HCT116 (cell line): ENCODE measurements around the gene POLRMT. TPM values are rescaled to one million over a fixed set of nuclear protein-coding genes. Genes with fewer than 3 reads are reported as not detected.

Experiments
- ATAC-seq: fragments of 200-7000 bp; cut with Tn5 transposase; 2 replicates; pipeline ENCODE4 v1.9.1; 2020; ENCODE audit warnings: mild to moderate bottlenecking, moderate library complexity
- BruUV-seq: library from RNA; stranded (reverse); fragments of 400-500 nt; replicated peaks from 2 replicates; lab custom pipeline; 2021; lab: Mats Ljungman, UMichigan
- CTCF ChIA-PET: fragments of 300-600 bp; sonication (Branson Sonifier 250); formaldehyde crosslinking; loops from one replicate; lab custom pipeline; 2021; ENCODE audit warnings: antibody characterized with exemption; lab: Charles Lee
- POLR2A ChIA-PET: fragments of 300-600, 350-600 bp; sonication (Branson Sonifier 250); formaldehyde crosslinking; loops from one replicate; lab custom pipeline; 2021; ENCODE audit warnings: antibody characterized with exemption; lab: Charles Lee
- RAD21 ChIA-PET, 2 experiments: fragments of 300-600 bp; sonication (Branson Sonifier 250); formaldehyde crosslinking; loops; one replicate each; lab custom pipeline; 2023; ENCODE audit warnings: low total read pairs in 2 of 2; ENCODE audit not compliant: uncharacterized antibody in 2 of 2, unreplicated experiment in 2 of 2, low non-redundant PET in 1 of 2; lab: Charles Lee
- DNase-seq: peaks from one replicate; pipeline ENCODE4 v3.0.0-alpha.2; 2010; ENCODE audit warnings: low read depth, low spot score
- H2AFZ ChIP-seq: fragments of 200-600 bp; shearing (Covaris generic), sonication (generic); 2 replicates; pipeline ENCODE4 v1.6.1; 2017; ENCODE audit warnings: low read depth, mixed run types, mixed read lengths, antibody characterized with exemption, low read length; ENCODE audit not compliant: poor library complexity, severe bottlenecking
- H3K27ac ChIP-seq: 2 replicates; pipeline ENCODE4 v1.5.1; 2012; ENCODE audit warnings: low read depth, low read length
- H3K27me3 ChIP-seq: fragments of 200-600 bp; sonication (generic); 2 replicates; pipeline ENCODE4 v1.6.1; 2016; ENCODE audit warnings: mixed run types, low read length, mixed read lengths; ENCODE audit not compliant: insufficient read depth
- H3K36me3 ChIP-seq, 2 experiments: fragments of 200-500 bp in 1 of 2; fragments of 200-600 bp in 1 of 2; sonication (Bioruptor generic) in 1 of 2; sonication (generic) in 1 of 2; 2 replicates each; pipeline versions ENCODE4 v1.5.1 to v1.6.1; 2014 to 2016; ENCODE audit warnings: low read length in 2 of 2, inconsistent platforms in 1 of 2, mixed read lengths in 1 of 2, mixed run types in 1 of 2; ENCODE audit not compliant: insufficient read depth in 2 of 2, control insufficient read depth in 1 of 2
- H3K4me1 ChIP-seq, 2 experiments: fragments of 200-600 bp in 1 of 2; sonication (generic) in 1 of 2; 2 replicates each; pipeline versions ENCODE4 v1.5.1 to v1.6.1; 2012 to 2017; ENCODE audit warnings: low read length in 2 of 2, inconsistent platforms in 1 of 2, mild to moderate bottlenecking in 1 of 2, mixed read lengths in 1 of 2, mixed run types in 1 of 2, moderate library complexity in 1 of 2; ENCODE audit not compliant: insufficient read depth in 2 of 2, control insufficient read depth in 1 of 2
- H3K4me2 ChIP-seq: fragments of 200-600 bp; sonication (generic); 2 replicates; pipeline ENCODE4 v1.6.1; 2017; ENCODE audit warnings: mixed run types, low read length, mixed read lengths
- H3K4me3 ChIP-seq, 2 experiments: fragments of 200-600 bp in 1 of 2; sonication (generic) in 1 of 2; replicated peaks in 1 of 2; 2 replicates each; pipeline ENCODE4 v1.5.1; 2011 to 2016; ENCODE audit warnings: low read length in 2 of 2, control low read depth in 1 of 2, low read depth in 1 of 2, mild to moderate bottlenecking in 1 of 2, mixed read lengths in 1 of 2, mixed run types in 1 of 2
- H3K79me2 ChIP-seq: fragments of 200-600 bp; sonication (generic); 2 replicates; pipeline ENCODE4 v1.6.1; 2017; ENCODE audit warnings: mild to moderate bottlenecking, mixed run types, low read length, moderate library complexity, mixed read lengths; ENCODE audit not compliant: insufficient read depth
- H3K9ac ChIP-seq: fragments of 200-600 bp; sonication (generic); 2 replicates; pipeline ENCODE4 v1.6.1; 2016; ENCODE audit warnings: low read length, mixed read lengths
- H3K9me2 ChIP-seq: fragments of 200-600 bp; sonication (generic), shearing (Covaris generic); 2 replicates; pipeline ENCODE4 v1.6.1; 2017; ENCODE audit warnings: mixed run types, mild to moderate bottlenecking, moderate library complexity; ENCODE audit not compliant: insufficient read depth
- H3K9me3 ChIP-seq, 2 experiments: fragments of 200-500 bp in 1 of 2; fragments of 200-600 bp in 1 of 2; sonication (Bioruptor generic) in 1 of 2; sonication (generic) in 1 of 2; 2 replicates each; pipeline ENCODE4 v1.6.1; 2014 to 2017; ENCODE audit warnings: low read length in 2 of 2, mixed read lengths in 2 of 2, inconsistent platforms in 1 of 2, low read depth in 1 of 2, mild to moderate bottlenecking in 1 of 2, mixed run types in 1 of 2, moderate library complexity in 1 of 2; ENCODE audit not compliant: control insufficient read depth in 1 of 2, insufficient read depth in 1 of 2
- H4K20me1 ChIP-seq: fragments of 200-600 bp; sonication (generic), shearing (Covaris generic); 2 replicates; pipeline ENCODE4 v1.6.1; 2017; ENCODE audit warnings: mixed run types, mild to moderate bottlenecking, moderate library complexity; ENCODE audit not compliant: insufficient read depth
- CBX3 ChIP-seq: IDR thresholded peaks from 2 replicates; pipeline ENCODE4 v1.6.1; 2012; ENCODE audit warnings: low read depth
- CEBPB ChIP-seq: IDR thresholded peaks from 2 replicates; pipeline ENCODE4 v1.6.1; 2012; ENCODE audit warnings: low read depth
- EGR1 ChIP-seq: IDR thresholded peaks from 2 replicates; pipeline ENCODE4 v1.6.1; 2012; ENCODE audit warnings: low read depth
- ELF1 ChIP-seq: IDR thresholded peaks from 2 replicates; pipeline ENCODE4 v1.6.1; 2012; ENCODE audit warnings: low read depth, borderline replicate concordance
- EZH2 ChIP-seq: fragments of 200-600 bp; sonication (generic); IDR thresholded peaks from 2 replicates; pipeline ENCODE4 v1.6.1; 2017; ENCODE audit warnings: antibody characterized with exemption, mixed run types
- EZH2phosphoT487 ChIP-seq: fragments of 200-600 bp; IDR thresholded peaks from 2 replicates; pipeline ENCODE4 v1.6.1; 2018; ENCODE audit warnings: antibody characterized with exemption, borderline replicate concordance
- FOSL1 ChIP-seq: IDR thresholded peaks from 2 replicates; pipeline ENCODE4 v1.6.1; 2012; ENCODE audit warnings: low read depth
- POLR2A ChIP-seq: IDR thresholded peaks from 2 replicates; pipeline ENCODE4 v1.7.0; 2011; ENCODE audit warnings: borderline replicate concordance; ENCODE audit not compliant: insufficient read depth, insufficient read length; ENCODE audit errors: extremely low read depth
- POLR2AphosphoS5 ChIP-seq: IDR thresholded peaks from 2 replicates; pipeline ENCODE4 v1.6.1; 2011; ENCODE audit warnings: mild to moderate bottlenecking, low read depth, low read length, moderate library complexity
- RAD21 ChIP-seq: IDR thresholded peaks from 2 replicates; pipeline ENCODE4 v1.6.1; 2012; ENCODE audit warnings: low read depth, mild to moderate bottlenecking
- SIN3A ChIP-seq: IDR thresholded peaks from 2 replicates; pipeline ENCODE4 v1.6.1; 2012; ENCODE audit warnings: low read depth
- SP1 ChIP-seq: IDR thresholded peaks from 2 replicates; pipeline ENCODE4 v1.6.1; 2012; ENCODE audit warnings: low read depth
- SRF ChIP-seq: IDR thresholded peaks from 2 replicates; pipeline ENCODE4 v1.6.1; 2012; ENCODE audit warnings: low read depth
- TCF7L2 ChIP-seq: IDR thresholded peaks from 2 replicates; pipeline ENCODE4 v1.7.0; 2011; ENCODE audit warnings: borderline replicate concordance, inconsistent platforms; ENCODE audit not compliant: insufficient read depth, insufficient read length; ENCODE audit errors: extremely low read depth
- YY1 ChIP-seq: IDR thresholded peaks from 2 replicates; pipeline ENCODE4 v1.6.1; 2011; ENCODE audit warnings: low read length, low read depth, moderate library complexity, mild to moderate bottlenecking; ENCODE audit not compliant: insufficient replicate concordance; ENCODE audit errors: extremely low read depth
- ZNF274 ChIP-seq: fragments of 200-500 bp; sonication (Bioruptor generic); IDR thresholded peaks from 2 replicates; pipeline ENCODE4 v1.6.1; 2014; ENCODE audit warnings: mild to moderate bottlenecking, low read depth, low read length, inconsistent platforms
- intact Hi-C: fragments of 100-400 bp; cut with micrococcal nuclease; formaldehyde crosslinking; loops from 2 replicates; pipeline ENCODE4 v1.10.0; 2022
- total RNA-seq: library from RNA; stranded (reverse); gene quantifications from one replicate; pipeline ENCODE4 v1.2.1, GENCODE V29; 2021; ENCODE audit not compliant: unreplicated experiment
- TF ChIP-seq, protein P1 (sequence below): IDR thresholded peaks from 2 replicates; pipeline ENCODE4 v1.6.1; 2012
- TF ChIP-seq, protein P2 (sequence below): IDR thresholded peaks from 2 replicates; pipeline ENCODE4 v1.6.1; 2011; ENCODE audit warnings: mild to moderate bottlenecking, low read length, moderate library complexity; ENCODE audit not compliant: insufficient replicate concordance; ENCODE audit errors: extremely low read depth
- TF ChIP-seq, protein P3 (sequence below), 3 experiments: fragments of 200-600 bp in 1 of 3; sonication (generic) in 1 of 3; IDR thresholded peaks in 2 of 3; conservative IDR thresholded peaks in 1 of 3; 2 replicates each; pipeline ENCODE4 v1.5.1; 2012 to 2017; ENCODE audit warnings: low read depth in 2 of 3, low read length in 2 of 3, antibody characterized with exemption in 1 of 3, borderline replicate concordance in 1 of 3, control low read depth in 1 of 3, mild to moderate bottlenecking in 1 of 3, mixed read lengths in 1 of 3, mixed run types in 1 of 3, moderate library complexity in 1 of 3; ENCODE audit not compliant: insufficient read depth in 1 of 3

POLRMT gene
- total RNA-seq, 1 experiment from 2014 or later = 138 TPM

DNA sequence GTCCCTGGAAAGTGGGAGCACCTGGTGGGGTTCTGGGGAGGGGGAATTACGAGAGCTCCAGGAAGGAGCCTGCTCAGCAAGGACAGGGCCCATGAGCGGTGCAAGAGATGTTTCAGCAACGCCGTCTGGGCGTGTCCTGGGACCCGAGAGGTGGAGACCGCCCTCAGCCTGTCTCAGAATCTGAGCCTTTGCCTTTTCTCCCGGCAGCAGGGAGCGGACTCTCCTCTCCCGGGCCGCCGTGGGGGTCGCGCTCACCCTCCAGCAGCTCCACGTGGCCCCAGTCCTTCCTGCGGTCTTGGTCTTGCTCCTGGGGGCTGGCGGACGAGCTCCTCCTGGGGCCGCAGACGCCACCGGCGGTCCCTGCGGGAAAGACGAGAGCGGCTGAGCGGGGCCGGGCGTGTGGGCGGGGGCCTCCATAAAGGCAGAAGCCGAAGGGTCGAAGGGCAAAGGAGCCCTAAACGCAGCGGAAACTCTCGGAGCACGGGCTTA is 714 bp downstream of the POLRMT start:
- ATAC-seq (peak; percentile 68), DNase-seq (no peak)
- no peaks in the 10 kb centered on the region for H4K20me1 ChIP-seq
- ChIA-PET CTCF (no interaction called here), RAD21 (interaction anchor here in 1 of 2 experiments (1.2 kb wide), 1 partner anchor 101 kb away, joined by 4 read pairs; the partner anchor contains the start of gene CDC34), POLR2A (no interaction called here)
- no peaks in the 10 kb centered on the region for H3K9me3 ChIP-seq
- H3K36me3 ChIP-seq = peaks cover 11 to 33% of the 10 kb centered on the region in 2 experiments
- intact Hi-C loops = loop anchor here (1.0 kb wide), 1 partner anchor 44 kb away; no protein-coding TSS in a partner anchor
- no TSS peak for BruUV-seq
- peaks cover 53% of the 10 kb centered on the region for H3K79me2 ChIP-seq
- no peak overlapping the region for H2AFZ ChIP-seq
- no peaks in the 10 kb centered on the region for H3K9me2 ChIP-seq
- no peak for TF ChIP-seq FOSL1
- TF ChIP-seq, protein P1, sequence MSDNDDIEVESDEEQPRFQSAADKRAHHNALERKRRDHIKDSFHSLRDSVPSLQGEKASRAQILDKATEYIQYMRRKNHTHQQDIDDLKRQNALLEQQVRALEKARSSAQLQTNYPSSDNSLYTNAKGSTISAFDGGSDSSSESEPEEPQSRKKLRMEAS = peak; percentile 17; the same call in 1 of the 2 replicates
- TF ChIP-seq CBX3 = no peak
- TF ChIP-seq YY1 = no peak
- TF ChIP-seq SIN3A = no peak
- TF ChIP-seq EZH2phosphoT487 = no peak
- TF ChIP-seq EGR1 = peak; percentile 41; the same call in 1 of the 2 replicates
- no peak for TF ChIP-seq SRF
- no peak for TF ChIP-seq SP1
- TF ChIP-seq POLR2A = peak; percentile 46
- TF ChIP-seq TCF7L2 = no peak
- TF ChIP-seq POLR2AphosphoS5 = no peak
- no peak for TF ChIP-seq RAD21
- TF ChIP-seq, protein P2, sequence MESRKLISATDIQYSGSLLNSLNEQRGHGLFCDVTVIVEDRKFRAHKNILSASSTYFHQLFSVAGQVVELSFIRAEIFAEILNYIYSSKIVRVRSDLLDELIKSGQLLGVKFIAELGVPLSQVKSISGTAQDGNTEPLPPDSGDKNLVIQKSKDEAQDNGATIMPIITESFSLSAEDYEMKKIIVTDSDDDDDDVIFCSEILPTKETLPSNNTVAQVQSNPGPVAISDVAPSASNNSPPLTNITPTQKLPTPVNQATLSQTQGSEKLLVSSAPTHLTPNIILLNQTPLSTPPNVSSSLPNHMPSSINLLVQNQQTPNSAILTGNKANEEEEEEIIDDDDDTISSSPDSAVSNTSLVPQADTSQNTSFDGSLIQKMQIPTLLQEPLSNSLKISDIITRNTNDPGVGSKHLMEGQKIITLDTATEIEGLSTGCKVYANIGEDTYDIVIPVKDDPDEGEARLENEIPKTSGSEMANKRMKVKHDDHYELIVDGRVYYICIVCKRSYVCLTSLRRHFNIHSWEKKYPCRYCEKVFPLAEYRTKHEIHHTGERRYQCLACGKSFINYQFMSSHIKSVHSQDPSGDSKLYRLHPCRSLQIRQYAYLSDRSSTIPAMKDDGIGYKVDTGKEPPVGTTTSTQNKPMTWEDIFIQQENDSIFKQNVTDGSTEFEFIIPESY = no peak
- TF ChIP-seq CEBPB = no peak
- no peak for TF ChIP-seq EZH2
- no peak for TF ChIP-seq ELF1
- TF ChIP-seq, protein P3, sequence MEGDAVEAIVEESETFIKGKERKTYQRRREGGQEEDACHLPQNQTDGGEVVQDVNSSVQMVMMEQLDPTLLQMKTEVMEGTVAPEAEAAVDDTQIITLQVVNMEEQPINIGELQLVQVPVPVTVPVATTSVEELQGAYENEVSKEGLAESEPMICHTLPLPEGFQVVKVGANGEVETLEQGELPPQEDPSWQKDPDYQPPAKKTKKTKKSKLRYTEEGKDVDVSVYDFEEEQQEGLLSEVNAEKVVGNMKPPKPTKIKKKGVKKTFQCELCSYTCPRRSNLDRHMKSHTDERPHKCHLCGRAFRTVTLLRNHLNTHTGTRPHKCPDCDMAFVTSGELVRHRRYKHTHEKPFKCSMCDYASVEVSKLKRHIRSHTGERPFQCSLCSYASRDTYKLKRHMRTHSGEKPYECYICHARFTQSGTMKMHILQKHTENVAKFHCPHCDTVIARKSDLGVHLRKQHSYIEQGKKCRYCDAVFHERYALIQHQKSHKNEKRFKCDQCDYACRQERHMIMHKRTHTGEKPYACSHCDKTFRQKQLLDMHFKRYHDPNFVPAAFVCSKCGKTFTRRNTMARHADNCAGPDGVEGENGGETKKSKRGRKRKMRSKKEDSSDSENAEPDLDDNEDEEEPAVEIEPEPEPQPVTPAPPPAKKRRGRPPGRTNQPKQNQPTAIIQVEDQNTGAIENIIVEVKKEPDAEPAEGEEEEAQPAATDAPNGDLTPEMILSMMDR (IDR thresholded peaks at IDR 0.05 in 2 of 3, conservative IDR thresholded peaks at IDR 0.05 in 1 of 3; ENCODE audit: borderline replicate concordance in 1 of 3, insufficient read depth in 1 of 3, low read depth in 2 of 3, low read length in 2 of 3) = no peak
- TF ChIP-seq ZNF274 = no peak
- peaks cover 8 to 16% of the 10 kb centered on the region in 2 experiments; a peak in 2 of 4 replicates for H3K4me1 ChIP-seq
- peak overlapping the region; percentile 91 for H3K9ac ChIP-seq
- H3K27me3 ChIP-seq = no peaks in the 10 kb centered on the region
- H3K4me2 ChIP-seq = peak overlapping the region; percentile 85
- peak overlapping the region; percentile 83 for H3K27ac ChIP-seq
- peak overlapping the region; percentile 85 to 97 for H3K4me3 ChIP-seq
